GM19468 (cell line): ENCODE results near the gene BACE2.
"Not testable (repeated sequence)": the region's sequence is repeated elsewhere in the genome, so short reads cannot be mapped to it uniquely, and the experiment has no call there.

ENCODE experiments used
- ATAC-seq: cut with Tn5 transposase; IDR thresholded peaks from one replicate; pipeline ENCODE4 v1.9.1; 2021; ENCODE audit warnings: mild to moderate bottlenecking, moderate library complexity, moderate number of reproducible peaks; ENCODE audit not compliant: unreplicated experiment; ENCODE audit errors: extremely low read depth

BACE2 gene

DNA sequence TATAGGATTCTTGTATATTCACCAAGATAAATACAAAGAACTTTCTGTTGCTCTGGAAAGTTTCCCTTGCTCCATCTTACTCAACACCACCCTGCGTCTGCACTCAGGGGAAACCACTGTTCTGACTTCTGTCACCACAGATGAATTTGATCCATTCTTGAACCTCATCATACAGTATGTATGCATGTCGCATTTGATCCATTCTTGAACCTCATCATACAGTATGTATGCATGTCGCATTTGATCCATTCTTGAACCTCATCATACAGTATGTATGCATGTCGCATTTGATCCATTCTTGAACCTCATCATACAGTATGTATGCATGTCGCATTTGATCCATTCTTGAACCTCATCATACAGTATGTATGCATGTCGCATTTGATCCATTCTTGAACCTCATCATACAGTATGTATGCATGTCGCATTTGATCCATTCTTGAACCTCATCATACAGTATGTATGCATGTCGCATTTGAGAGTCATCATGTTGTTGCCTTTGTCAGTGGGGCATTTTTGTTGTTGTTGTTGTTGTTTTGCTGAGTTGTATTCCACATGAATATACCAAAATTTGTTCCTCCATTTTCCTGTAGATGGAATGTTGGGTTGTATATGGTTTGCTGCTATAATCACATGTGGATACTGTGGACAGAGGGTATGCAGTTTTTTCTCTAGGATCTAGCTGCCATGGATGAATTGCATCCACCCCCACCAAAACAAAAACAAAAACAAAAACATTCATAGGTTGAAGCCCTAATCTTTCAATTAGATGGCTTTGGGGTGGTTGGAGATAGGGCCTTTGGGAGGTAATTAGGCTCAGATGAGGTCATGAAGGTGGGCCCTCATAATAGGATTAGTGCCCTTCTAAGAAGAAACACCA lies 145.6 kb downstream of the BACE2 start:
- not testable (repeated sequence) for ATAC-seq

DNA sequence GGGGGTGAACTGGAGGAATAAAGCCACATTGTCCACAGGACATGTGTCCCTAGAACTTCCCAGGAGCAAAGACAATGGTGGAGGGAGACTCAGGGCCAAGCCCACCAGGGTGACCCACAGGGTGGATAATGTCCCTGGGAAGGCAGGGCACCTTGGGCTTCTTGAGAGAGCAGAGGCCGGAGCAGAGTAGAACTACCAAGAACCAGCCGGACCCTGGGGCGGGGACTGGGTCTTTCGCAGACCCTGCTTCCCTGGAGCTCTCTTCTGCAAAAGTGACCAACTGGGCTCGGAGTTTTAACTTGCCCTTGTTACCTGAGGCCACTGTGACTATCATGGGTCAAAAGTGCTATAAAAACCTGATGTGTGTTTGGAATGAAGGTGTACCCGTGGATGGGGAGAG lies 147.8 kb downstream of the BACE2 start:
- ATAC-seq: no peak

DNA sequence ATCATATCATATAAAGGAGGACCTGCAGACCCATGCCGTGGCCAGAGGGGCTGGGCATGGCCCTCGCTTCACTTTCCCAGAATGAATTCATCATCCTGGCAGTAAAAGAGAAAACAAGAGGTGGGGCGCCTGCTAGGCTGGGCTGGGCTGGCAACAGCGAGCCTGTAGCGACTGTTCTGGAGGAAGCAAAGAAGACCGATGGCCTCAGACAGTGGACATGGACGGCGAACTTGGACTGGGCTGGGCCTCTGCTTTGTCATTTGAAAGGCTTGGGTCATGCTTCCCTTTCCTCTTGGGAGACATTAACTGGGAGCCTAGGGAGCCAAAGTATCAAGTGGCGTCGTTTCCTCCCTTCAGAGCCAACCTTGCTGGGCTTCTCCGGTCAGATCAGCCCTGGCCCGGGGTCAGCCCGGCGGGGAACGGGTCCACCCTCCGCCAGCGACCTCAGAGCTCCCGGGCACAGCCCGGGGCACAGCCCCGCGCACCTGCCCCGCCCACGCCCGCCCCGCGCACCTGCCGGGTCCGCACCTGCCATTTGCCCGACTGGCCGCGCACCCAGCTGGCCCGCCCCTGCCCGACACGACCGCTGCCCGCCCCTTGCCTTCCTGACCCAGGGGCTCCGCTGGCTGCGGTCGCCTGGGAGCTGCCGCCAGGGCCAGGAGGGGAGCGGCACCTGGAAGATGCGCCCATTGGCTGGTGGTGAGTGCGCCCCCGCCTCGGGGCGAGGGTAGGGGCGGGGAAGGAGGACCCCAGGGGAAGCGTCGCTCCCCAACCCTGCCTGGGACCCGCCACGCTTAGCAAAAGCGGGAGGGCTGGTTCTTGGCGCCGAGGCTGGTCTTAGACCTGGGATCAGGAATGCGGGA lies 148.5 kb downstream of the BACE2 start, which contains the start of gene FAM3B:
Gene FAM3B, plus strand, starts transcription at position 602 of the 863 bp plus-strand sequence. Its CDS starts 79 bp downstream, at position 681.
- ATAC-seq: no peak

DNA sequence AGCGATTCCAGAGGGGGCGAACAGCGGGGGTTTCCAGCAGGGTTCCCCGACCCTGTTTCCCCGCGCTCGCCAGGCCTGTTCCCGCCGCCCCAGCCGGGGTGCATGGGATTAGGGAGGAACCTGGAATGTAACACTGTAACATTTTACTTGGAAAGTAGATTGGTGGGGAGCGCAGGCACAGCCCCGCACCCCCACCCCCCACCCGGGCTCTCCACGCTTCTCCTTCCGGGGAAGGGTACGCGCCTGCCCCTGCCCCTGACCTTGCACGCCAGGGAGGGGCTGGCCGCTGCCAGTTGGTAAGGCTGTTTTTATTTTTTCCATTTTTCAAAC lies 149.1 kb downstream of the BACE2 start:
- no peak for ATAC-seq

DNA sequence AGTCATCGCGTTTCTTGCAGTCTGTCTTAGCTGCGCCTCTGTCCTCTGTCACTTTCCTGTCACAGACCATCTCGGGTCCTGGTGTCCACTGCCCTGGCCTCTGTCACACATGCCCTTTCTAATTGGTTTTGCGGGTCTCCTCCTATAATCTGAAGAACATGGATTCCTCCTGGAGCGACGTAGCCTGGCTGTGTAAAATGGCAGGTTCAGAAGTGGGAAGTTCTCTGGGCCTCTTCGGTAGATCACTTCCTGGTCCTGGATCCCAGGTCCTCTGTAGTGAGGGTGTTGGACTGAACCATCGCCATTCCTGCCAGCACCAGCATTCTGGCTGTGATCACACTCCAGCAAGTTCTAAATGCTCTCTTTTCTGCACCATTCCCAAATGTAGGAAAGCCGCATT lies 149.5 kb downstream of the BACE2 start:
- ATAC-seq: no peak

DNA sequence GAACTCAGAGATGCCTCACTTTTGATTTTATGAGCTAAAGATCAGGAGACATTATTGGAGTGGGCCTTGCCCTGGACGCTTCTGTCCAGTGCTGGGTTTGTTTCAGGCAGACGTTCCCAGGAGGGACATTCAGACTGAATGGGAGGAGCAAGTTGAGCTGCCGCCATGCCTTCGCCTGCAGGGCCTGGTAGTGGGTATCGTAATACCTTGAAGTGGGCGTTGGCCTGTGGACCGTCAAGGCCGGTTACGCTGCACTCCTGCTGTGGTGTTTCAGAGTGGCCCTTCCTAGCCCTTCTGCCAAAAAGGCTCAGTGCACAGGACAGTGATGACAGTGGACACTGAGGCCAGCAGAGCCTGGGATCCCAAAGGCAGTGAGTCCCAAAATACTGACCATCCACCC lies 150.3 kb downstream of the BACE2 start:
- no peak for ATAC-seq

DNA sequence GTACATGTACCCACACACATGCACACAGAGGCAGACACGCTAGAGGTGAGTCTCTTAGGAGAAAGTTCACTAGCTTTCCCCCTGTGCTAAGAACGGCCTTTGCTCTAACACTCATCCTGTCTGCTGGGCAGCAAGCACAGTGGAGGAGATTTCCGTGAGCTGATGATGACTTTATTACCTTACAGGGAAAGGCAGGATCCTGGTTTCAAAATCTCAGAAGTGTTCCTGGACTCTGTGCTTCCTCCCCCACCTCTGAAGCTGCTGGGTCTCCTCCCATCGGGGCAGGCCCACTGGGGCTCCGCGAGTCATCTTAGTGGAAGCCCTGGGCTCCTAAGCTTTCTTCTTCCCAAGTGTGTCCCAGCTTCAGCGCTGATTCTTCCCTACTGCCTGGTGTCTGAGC lies 151.3 kb downstream of the BACE2 start:
- no peak for ATAC-seq

DNA sequence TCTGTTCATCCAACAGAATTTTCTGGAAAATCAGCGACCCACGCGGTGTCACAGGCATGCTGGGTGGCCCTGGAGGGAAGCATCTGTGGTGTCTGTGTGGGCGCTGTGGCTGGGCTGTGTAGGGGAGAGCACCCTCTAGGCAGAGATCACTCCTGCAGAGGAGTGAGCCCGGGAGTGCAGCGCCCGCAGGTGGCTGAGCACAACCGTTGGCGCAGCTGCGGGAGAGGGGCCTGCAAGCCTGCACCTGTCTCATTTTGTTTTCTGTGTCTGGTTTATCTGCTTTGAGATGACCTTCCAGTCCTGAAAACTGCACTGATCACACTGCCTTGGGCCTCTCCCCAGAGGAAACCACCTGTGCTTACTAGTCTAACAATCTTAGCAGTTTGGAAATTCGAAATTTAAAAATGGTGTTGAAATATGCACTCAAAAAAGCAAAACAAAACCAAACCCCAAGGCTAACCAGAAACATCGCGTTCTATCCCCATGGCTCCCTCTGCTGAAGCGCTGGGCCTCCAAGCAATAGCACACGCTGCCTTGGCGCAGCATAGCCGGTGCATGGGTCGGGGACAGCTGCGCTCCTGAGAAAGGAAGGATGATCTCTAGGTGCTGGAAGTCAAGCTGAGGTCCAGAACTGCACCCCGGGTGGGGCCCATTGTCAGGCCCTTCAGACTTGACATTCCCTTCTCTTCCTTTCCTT lies 153.4 kb downstream of the BACE2 start:
- no peak for ATAC-seq

DNA sequence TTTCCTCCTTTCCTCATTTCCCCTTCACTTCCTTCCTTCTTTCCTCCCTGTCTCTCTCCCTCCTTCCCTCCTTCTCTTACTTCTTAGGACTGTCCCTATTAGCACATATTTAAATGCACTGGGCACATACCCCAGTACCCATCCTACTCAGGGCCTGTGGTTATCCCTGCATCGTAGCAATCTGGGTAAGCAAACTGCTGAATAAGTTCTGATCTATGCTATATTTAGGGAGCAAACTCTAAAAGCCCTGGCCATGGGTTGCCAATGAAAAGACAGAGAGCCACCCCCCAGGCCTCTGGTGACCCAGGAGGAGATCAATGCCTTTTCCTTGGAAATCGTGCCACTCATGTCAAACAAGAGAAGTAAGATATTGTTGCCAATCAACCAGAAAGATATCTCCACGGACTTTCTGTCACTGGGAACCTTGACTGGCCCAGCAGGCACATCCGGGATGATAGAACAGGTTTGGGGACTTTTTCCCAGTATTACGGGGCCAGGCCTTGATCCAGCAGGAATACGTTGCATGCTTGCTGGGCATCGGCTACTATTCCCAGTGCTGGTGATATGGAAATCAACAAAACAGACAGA lies 154.0 kb downstream of the BACE2 start:
- ATAC-seq: no peak

DNA sequence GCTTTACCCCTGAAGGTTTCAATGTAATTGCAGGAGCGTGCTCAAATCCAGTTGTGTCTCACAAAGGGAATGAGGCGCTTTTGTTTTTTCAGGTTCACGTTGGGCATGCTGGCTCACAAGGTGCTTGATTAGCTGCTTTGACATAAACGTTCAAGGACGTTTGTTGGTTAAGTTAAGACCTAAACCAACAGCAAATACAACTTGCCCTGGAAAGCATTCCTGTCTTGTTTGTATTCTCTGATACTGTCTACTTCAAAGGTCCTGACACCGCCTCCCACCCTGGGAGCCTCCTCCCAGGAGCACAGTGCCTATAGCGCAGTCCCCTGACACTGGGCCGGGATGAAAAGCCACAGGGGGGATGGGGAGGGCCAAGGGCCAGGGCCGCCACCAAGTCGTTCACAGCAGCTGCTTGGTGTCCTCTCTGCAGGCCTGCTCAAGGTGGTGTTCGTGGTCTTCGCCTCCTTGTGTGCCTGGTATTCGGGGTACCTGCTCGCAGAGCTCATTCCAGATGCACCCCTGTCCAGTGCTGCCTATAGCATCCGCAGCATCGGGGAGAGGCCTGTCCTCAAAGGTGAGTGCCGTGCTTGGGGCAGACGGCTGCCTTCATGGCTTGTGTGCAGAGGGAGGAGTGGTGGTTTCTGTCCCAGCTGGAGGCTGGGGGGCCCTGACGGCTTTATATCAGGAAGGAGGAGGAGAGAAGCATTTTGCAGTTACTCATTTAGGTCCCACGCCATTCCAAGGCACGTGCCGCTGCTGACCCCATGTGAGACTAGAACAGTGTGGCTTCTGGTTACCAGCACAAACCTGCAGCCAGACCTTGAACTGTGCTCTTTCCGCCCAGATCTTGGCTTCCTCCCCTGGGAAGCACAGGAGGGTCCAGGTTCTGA lies 154.8 kb downstream of the BACE2 start:
- ATAC-seq: no peak

DNA sequence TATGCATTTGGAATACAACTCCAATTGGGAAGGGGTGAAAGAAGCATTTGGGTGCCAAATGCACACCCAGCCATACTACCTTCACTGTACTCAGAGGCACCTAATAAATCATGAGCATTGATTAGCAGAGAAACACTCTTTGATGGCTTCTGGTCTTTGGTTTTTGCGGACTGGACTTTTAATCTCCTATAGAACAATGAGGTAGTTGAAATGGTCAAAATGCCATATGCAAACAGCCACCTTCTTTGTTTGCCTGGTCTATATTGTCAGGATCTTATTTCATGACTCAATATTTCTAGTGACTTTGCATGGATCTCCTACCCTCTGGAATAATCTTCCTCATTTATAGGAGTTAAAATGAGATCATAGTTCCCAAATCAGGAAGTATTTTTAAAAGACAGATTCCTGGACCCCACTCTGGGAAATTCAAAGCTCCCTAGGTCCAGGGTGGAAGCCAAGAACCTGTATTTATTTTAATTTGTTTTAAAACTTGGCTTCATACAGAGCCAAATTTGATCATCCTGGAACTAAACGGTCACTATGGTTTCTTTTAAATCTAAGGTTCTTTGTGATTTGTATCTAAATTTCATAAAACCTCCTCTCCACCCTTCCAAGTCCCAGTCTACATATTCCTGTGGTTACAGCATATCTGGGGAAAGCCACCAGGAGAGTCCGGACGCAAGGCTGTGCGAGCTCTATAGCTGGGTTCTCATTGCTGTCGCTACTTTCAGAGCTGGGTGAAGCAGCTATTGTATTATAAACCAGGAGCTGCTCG lies 157.4 kb downstream of the BACE2 start:
- ATAC-seq: no peak

DNA sequence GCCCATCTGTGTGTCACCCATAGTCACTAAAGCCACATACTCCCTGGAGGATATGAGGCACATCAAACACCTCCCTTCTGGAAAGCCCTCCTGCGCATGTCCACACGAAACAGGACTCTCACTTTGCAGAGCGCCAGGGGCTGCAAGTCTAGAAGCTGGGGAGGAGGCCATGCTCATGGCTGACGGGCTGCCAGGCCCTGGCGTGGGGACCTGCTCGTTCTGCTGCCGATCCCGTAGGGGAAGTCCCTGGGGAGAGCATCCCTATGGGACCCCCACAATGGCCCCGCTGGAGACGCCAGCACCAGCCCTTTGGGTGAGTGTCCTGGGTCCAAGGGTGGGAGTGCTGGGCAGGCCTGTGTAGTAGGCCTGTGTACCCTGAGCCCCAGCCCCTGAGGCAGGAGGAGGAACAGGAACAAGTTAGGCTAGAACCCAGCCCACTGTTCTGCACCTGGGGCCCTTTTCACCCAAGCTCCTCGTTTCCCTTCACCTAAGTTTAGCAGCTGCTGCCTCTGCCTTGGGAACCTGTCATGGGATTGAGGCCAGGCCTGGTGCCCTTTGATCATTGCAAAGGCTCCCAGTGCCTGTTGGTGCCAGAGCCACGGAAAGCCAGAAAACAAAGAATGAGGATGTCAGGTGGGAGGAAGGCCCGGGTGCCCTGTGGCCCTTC lies 158.6 kb downstream of the BACE2 start:
- ATAC-seq: no peak

DNA sequence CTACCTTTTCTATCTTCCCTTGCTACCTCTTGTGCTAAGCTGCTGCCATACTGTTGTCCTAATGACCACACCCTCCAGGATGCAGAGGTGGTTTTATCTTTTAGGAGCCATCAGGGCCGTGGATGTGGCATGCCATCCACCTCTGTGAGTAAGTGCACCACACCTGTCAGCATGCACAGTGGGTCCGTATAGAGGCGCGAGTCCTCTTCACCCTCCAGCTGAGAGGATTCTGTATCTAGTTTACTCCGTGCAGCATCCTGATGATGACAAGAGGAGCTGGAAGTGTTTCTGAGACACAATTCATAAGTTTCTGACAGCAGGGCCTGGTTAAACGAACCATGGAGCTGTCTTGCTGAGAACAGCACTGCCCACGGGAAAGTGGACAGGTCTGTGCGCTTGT lies 159.8 kb downstream of the BACE2 start:
- ATAC-seq: no peak

DNA sequence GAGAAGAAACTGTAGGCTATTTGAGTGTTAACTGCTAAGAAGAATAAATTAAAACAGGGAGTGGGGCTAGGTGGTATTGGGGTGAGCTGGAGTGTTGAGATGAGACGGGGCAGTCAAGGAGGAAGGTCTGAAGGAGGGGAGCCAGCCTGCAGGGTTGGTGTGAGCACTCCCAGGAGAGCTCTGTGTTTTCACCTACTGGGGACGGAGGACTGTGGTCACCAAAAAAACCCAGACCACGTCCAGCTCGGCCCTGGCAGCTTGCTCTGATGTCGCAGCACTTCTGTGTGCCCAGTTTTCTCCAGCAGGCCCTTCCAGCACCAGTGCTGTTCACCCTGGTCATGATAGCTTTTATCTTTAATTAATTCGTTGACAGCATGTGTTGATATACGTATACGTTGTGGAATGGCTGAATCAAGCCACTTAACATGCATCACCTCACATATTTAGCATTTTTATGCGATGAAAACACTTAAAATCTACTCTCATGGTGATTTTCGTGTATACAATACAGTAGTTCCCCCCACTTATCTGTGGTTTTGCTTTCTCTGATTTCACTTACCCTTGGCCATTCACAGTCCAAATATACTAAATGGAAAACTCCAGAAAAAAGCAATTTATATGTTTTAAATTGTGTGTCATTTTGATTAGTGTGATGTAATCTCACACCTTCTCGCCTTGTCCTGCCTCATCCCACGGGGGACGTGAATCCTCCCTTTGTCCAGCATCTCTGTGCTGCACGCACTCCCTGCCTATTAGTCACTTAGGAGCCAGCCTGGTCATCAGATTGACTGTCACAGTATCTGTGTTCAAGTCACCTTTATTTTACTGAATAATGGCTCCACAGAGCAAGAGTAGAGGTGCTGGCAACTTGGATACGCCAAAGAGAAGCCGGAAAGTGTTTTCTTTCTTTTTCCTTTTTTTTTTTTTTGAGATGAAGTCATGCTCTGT lies 161.0 kb downstream of the BACE2 start:
- no peak for ATAC-seq
